Bronchus fibroblast of lung (primary cell): ENCODE measurements around the gene FFAR4. TPM values are rescaled to one million over a fixed set of nuclear protein-coding genes. Genes with fewer than 3 reads are reported as not detected.

Experiments
- total RNA-seq: library from RNA; depleted of rRNA; stranded (reverse); fragments of >200 nt; gene quantifications from 2 replicates; pipeline ENCODE4 v1.2.3, GENCODE V29; 2015

Gene FFAR4
- not detected in 2 replicates for total RNA-seq

DNA sequence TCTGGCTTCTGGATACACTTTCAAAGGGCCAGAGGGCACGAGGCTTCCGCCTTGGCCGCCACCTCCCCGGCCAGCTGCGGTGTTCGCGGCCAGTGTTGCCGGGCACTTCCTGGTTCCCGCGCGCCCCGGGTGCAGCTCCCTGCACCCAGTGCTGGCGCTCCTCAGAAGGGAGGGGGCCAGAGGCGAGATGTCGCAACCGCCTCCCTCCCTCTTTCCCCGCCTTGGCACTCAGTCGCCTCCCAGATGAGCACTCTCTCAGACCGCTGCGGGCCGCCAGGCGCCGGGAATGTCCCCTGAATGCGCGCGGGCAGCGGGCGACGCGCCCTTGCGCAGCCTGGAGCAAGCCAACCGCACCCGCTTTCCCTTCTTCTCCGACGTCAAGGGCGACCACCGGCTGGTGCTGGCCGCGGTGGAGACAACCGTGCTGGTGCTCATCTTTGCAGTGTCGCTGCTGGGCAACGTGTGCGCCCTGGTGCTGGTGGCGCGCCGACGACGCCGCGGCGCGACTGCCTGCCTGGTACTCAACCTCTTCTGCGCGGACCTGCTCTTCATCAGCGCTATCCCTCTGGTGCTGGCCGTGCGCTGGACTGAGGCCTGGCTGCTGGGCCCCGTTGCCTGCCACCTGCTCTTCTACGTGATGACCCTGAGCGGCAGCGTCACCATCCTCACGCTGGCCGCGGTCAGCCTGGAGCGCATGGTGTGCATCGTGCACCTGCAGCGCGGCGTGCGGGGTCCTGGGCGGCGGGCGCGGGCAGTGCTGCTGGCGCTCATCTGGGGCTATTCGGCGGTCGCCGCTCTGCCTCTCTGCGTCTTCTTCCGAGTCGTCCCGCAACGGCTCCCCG is at the start of gene FFAR4:
Gene FFAR4, plus strand, starts transcription at position 231 of the 842 bp plus-strand sequence. Its CDS starts 56 bp downstream, at position 287.

DNA sequence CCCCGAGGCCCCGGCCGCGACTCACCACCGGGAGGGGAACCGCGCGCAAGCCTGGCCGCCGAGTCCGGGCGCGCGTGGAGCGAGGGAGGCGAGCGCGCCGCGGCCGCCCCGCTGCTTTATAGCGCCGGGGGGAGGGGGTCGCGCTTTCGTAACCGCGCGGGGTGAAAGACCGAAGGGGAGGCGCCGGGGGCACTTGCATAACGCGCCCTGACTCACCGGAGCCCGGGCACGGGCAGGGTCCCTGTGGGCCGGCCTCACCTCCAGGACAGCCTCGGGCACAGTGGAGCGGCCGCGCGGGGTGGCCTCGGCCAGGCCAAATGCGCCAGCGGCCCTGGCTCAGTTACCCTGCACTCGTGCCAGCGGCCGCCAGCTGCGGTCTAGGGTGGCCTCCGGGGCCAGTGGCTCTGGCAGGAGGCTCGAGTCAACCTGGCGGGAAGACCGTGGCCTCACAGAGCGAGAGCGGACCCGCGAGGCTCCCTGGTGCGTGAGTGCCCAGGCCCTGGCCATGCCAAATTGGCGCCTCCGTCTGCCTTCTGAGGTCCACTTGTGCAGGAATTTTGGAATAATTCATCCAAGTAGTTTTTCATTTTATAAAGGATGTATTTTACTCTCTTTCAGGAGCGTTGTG is 34.8 kb downstream of the FFAR4 start, which contains the start of gene RBP4:
Gene RBP4, minus strand, starts transcription at position 90 of the 628 bp plus-strand sequence. CDS start 207 bp downstream, outside the sequence.

DNA sequence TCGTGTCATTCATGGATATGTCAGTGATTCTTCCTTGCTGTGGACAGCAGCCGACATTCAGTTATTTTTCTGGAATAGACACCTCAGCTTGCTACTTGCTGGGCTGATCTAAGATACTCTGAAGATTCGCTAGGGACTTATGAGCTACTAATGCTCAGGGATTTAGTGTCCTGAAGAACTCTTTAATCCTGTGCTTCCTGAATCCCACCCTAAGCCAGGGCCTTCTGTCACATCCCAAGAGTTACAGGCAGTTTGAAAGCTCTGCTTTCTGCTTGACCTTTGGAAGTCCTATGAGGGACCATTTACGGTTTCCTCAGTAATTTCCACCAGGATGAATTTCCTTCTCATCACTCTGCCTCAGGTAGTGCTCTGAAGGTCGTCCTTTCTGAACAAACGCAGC is 45.8 kb downstream of the FFAR4 start, which contains the start of gene PDE6C:
Gene PDE6C, plus strand, starts transcription at position 227 of the 400 bp plus-strand sequence. CDS start 189 bp downstream, outside the sequence.

Other genes starting within 250 kb of the FFAR4 start
- gene MYOF, start 84.3 kb upstream of the FFAR4 start, total RNA-seq: 138 and 147 TPM in 2 replicates
- gene CEP55, start 70.1 kb upstream of the FFAR4 start, total RNA-seq: 56.3 and 78.7 TPM in 2 replicates
- 2.8 and 5.5 TPM in 2 replicates for gene RBP4, start 34.6 kb downstream of the FFAR4 start, total RNA-seq
- gene PDE6C, start 45.9 kb downstream of the FFAR4 start, total RNA-seq: not detected in 2 replicates
- gene FRA10AC1, start 135.9 kb downstream of the FFAR4 start, total RNA-seq: 2.4 and 3.5 TPM in 2 replicates
- not detected in 2 replicates for gene LGI1, start 191.3 kb downstream of the FFAR4 start, total RNA-seq